Measurements from ENCODE around the gene SLBP.

Gene SLBP

GRCh38 chr4:1728061-1728980 lies 16.2 kb upstream of the SLBP start:
- intact Hi-C loops (cut with DNase I): no loop called here
- peak in 2 of 10 donors; percentile 70 to 74 for DNase-seq

- DNase-seq: peak in 4 of 10 donors; percentile 19 to 85 (median 72)
- intact Hi-C loops (cut with DNase I): no loop called here
Observed at GRCh38 chr4:1727117-1728031, 15.3 kb upstream of the SLBP start.

GRCh38 chr4:1726146-1726934 lies 14.2 kb upstream of the SLBP start:
- intact Hi-C loops (cut with DNase I): loop anchor here (1.0 kb wide), 2 partner anchors 33 to 370 kb away; no protein-coding TSS in a partner anchor
- peak; percentile 77 to 98 (median 94) for DNase-seq

GRCh38 chr4:1725521-1725920 lies 13.4 kb upstream of the SLBP start:
- intact Hi-C loops (cut with DNase I): no loop called here
- DNase-seq: peak in 3 of 10 donors; percentile 39 to 68 (median 44)

- intact Hi-C loops (cut with DNase I): no loop called here
- peak in 4 of 10 donors; percentile 3 to 64 (median 56) for DNase-seq
Observed at GRCh38 chr4:1723131-1723801, 11.1 kb upstream of the SLBP start.

GRCh38 chr4:1722551-1723118 lies 10.5 kb upstream of the SLBP start:
- intact Hi-C loops (cut with DNase I): no loop called here
- peak in 4 of 10 donors; percentile 7 to 67 (median 46) for DNase-seq

- DNase-seq: peak in 4 of 10 donors; percentile 9 to 88 (median 74)
- intact Hi-C loops (cut with DNase I): no loop called here
Observed at GRCh38 chr4:1721666-1722550, 9.8 kb upstream of the SLBP start.

GRCh38 chr4:1721003-1721665 lies 9.0 kb upstream of the SLBP start, which contains the start of the genes TACC3 and TMEM129:
TSS of gene TACC3 (plus strand) at chr4:1721521. CDS start at chr4:1723422, 1,901 bp downstream.
TSS of gene TMEM129 (minus strand) at chr4:1721323. CDS start at chr4:1720837, 486 bp downstream.
- intact Hi-C loops (cut with DNase I): no loop called here
- DNase-seq: peak; percentile 88 to 99 (median 92)

- peak in 9 of 10 donors; percentile 29 to 92 (median 49) for DNase-seq
- intact Hi-C loops (cut with DNase I): no loop called here
Observed at GRCh38 chr4:1720163-1720983, 8.3 kb upstream of the SLBP start.

- peak in 3 of 10 donors; percentile 57 to 73 (median 71) for DNase-seq
- intact Hi-C loops (cut with DNase I): loop anchor here (5.0 kb wide), 1 partner anchor 139 kb away; the partner anchor contains the start of gene LETM1
Observed at GRCh38 chr4:1718095-1718850, 6.2 kb upstream of the SLBP start.

- DNase-seq: peak in 3 of 10 donors; percentile 35 to 69 (median 68)
- intact Hi-C loops (cut with DNase I): loop anchor here (5.0 kb wide), 1 partner anchor 140 kb away; the partner anchor contains the start of gene LETM1
Observed at GRCh38 chr4:1717129-1718094, 5.3 kb upstream of the SLBP start.

GRCh38 chr4:1716065-1716945 lies 4.2 kb upstream of the SLBP start:
- intact Hi-C loops (cut with DNase I): loop anchor here (5.0 kb wide), 1 partner anchor 141 kb away; the partner anchor contains the start of gene LETM1
- DNase-seq: peak in 3 of 10 donors; percentile 49 to 63 (median 59)

Measured in posterior cingulate gyrus (tissue), 11 donors.